C1 segment of cervical spinal cord (tissue), 14 donors: ENCODE measurements around the gene CACNG3.
A peak's percentile ranks its signal among the peaks of the same experiment; 100 is the strongest.
"Not testable (repeated sequence)": the region's sequence is repeated elsewhere in the genome, so short reads cannot be mapped to it uniquely, and the experiment has no call there.

ENCODE experiments used
- DNase-seq, 14 donors: peaks; one replicate each; lab custom pipeline; 2025; lab: John Stamatoyannopoulos, UW

Gene CACNG3

GRCh38 chr16:24255456-24256371, at the start of gene CACNG3:
CACNG3 (plus strand) TSS chr16:24256335; CDS start chr16:24256755, 420 bp downstream.
- peak in 4 of 14 donors; percentile 0 to 19 (median 8) for DNase-seq

GRCh38 chr16:24206926-24207325, 49.2 kb upstream of the CACNG3 start:
- DNase-seq, result no peak

GRCh38 chr16:24208710-24209109, 47.4 kb upstream of the CACNG3 start:
- DNase-seq, result peak in 12 of 14 donors; percentile 5 to 76 (median 50)

- no peak for DNase-seq
Measured at GRCh38 chr16:24214992-24215391, 41.1 kb upstream of the CACNG3 start.

GRCh38 chr16:24216961-24217360, 39.2 kb upstream of the CACNG3 start:
- DNase-seq, result no peak

GRCh38 chr16:24217461-24217860, 38.7 kb upstream of the CACNG3 start:
- DNase-seq, result no peak

GRCh38 chr16:24218299-24218698, 37.8 kb upstream of the CACNG3 start:
- DNase-seq, result no peak

GRCh38 chr16:24221219-24221618, 34.9 kb upstream of the CACNG3 start:
- no peak for DNase-seq

GRCh38 chr16:24228514-24228913, 27.6 kb upstream of the CACNG3 start:
- DNase-seq, result no peak

GRCh38 chr16:24232936-24233335, 23.2 kb upstream of the CACNG3 start:
- DNase-seq, result no peak

GRCh38 chr16:24234737-24235136, 21.4 kb upstream of the CACNG3 start:
- DNase-seq, result no peak

GRCh38 chr16:24235806-24236205, 20.3 kb upstream of the CACNG3 start:
- no peak for DNase-seq

- DNase-seq, result not testable (repeated sequence)
Measured at GRCh38 chr16:24238846-24239245, 17.3 kb upstream of the CACNG3 start.

GRCh38 chr16:24246911-24247607, 9.1 kb upstream of the CACNG3 start:
- DNase-seq, result no peak

GRCh38 chr16:24253192-24253591, 2.9 kb upstream of the CACNG3 start:
- peak in 5 of 14 donors; percentile 3 to 24 (median 14) for DNase-seq

GRCh38 chr16:24257958-24258357, 1.8 kb downstream of the CACNG3 start:
- no peak for DNase-seq

- no peak for DNase-seq
Measured at GRCh38 chr16:24258791-24259190, 2.7 kb downstream of the CACNG3 start.

- no peak for DNase-seq
Measured at GRCh38 chr16:24262816-24263215, 6.7 kb downstream of the CACNG3 start.

GRCh38 chr16:24270721-24271442, 14.7 kb downstream of the CACNG3 start:
- DNase-seq, result no peak

GRCh38 chr16:24272379-24272778, 16.2 kb downstream of the CACNG3 start:
- no peak for DNase-seq

GRCh38 chr16:24273508-24274182, 17.5 kb downstream of the CACNG3 start:
- DNase-seq, result no peak
